DMS 273 (cell line): Measurements from ENCODE around the gene EYA2.
A peak's percentile ranks its signal among the peaks of the same experiment; 100 is the strongest.

Experiments
- DNase-seq: peaks from one replicate; lab custom pipeline; 2025; ENCODE audit not compliant: unreplicated experiment; lab: John Stamatoyannopoulos, UW

Gene EYA2

DNA sequence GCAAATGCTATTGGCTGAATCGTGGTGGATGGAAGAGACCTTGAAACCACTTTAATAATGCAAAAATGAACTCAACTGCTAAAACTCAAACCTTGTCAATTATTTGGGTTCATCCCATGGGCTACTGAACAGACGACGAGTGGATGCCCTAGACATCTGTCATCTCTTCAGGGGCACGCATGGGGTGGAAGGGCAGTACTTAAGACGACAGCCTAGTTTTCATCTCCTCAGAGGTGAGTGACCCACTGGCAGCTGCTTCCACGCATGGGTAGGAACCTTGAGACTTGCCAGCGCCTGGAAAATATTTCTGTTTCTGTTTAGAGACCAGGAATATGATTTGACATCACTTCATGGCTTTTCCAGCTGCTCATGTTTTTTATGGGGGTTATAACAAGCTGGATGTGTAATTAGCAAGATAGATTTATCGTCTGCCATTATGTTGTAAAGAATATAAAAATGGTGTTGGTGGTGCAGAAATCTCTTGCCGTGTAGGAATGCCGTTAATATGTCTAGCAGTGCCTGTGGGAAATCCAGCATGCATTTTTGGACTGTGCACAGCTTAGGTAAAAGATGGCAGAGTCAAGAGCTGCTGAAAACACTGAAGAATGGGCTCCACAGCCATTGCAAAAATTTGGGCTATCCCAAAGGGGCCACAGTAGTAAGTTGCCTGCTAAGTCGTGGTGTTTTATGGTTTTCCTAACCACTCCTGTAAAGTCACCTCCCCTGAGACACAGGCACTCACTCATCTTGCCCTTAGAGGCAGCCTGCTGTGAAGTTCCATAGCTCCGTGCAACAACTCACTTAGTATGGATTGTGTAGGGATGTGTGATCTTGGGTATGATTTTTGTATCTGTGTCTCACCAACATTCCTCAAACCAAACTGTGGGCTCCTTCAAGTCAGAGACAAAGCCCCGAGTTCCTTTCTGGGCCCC, 203.3 kb downstream of the EYA2 start:
- no peak for DNase-seq

- no peak for DNase-seq
Observed at GRCh38 chr20:47099093-47099492, 204.4 kb downstream of the EYA2 start.

DNA sequence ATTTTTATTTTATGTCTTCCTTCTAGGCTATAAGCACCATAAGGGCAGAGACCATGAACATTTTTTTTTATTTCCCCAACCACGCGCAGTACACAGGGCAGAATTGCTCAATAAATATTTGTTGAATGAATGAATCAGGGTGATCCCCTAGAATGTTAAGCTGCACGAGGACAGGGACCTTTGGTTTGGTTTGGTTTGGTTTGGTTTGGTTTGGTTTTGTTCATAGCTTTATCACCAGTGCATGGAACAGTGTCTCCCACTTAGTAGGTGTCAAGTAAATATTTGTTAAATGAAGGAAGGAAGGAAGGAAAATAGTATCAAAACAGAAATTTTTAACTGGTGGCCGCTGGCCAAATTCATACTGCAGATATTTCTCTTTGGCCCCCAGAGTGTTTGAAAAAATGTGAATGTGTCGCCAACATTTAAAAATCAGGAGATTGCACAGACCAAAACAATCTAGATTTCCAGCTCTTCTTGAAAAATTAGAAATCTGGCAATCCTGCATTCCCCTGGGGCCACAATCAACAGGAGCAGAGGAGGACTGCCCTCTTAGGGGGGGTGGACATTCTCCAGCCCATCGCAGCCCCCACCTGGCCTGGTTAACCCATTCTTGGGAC, 205.3 kb downstream of the EYA2 start:
- DNase-seq, result no peak

DNA sequence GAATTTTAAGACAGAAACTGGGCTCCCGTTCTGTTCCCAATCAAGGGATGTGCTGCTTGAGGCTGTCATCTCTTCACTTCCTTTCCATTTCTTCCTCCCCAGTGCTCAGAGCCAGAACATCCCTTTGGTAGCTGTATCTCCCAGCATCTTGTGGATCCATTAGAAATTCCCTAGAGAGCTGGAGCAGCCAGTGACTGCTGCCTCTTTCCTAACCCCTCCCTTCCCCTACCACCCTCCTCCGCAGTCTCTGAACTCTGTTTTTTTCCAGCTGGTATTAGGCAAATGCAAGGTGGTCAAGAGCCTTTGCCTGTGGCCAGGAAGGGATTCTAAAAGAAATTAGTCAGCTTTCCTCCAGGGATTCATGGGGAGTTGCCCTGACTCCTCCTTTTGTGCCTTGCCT, 208.0 kb downstream of the EYA2 start:
- no peak for DNase-seq

DNA sequence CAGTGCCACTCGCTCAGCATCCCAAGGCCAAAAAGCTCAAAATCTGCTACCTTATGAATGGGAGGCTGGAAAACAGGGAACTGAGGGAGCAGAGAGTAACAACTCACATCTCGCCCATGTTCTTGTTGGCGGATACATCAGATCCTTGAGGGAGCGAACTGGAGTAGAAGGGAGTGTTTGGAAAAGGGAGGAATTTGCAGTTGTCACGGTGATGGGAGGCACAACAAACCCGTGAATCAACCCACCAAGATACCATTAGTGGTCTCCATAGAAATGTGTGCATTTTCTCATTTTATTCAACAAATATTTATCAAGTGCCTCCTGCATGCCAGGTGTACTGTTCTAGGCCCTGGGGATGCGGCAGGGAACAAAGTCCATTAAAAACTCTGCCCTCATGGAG, 212.1 kb downstream of the EYA2 start:
- no peak for DNase-seq

DNA sequence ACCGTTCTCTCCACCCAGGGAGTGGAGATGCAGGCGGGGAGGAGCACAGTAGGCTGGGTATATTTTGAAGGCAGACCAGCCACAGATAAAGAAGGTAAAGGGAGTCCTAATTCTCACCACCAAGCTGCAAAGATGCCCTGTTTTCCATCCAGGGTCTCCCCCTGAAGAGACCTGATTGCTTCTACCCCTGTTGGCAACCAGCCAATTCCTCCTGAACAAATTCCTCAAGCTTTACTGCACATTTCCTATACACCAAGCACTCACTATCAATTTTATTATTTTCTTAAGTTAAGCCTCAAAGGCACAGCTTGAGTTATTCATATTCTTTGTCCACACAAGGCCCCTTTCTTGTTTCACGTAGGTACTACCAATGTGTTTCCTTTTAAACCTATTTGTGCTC, 214.4 kb downstream of the EYA2 start:
- no peak for DNase-seq

DNA sequence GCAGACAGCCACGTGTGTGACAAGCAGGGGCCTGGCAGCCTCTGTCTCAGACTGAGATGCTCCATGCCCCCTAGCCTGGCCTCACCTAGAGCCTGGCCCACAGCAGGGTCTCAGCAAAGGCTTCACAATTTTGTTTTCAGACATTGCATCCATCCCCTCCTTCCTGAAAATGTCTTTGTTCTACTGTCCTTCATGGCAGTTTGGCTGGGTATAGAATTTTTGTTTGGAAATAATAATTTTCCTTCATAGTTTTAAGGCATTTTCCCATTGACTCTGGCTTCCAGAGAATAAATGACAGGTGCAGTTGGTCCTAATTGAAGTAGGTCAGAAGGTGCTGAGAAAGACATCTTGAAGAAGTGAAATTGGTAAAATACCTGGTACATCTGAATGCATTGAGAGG, 216.2 kb downstream of the EYA2 start:
- DNase-seq, result no peak

GRCh38 chr20:47111576-47111975, 216.9 kb downstream of the EYA2 start:
- DNase-seq, result no peak

DNA sequence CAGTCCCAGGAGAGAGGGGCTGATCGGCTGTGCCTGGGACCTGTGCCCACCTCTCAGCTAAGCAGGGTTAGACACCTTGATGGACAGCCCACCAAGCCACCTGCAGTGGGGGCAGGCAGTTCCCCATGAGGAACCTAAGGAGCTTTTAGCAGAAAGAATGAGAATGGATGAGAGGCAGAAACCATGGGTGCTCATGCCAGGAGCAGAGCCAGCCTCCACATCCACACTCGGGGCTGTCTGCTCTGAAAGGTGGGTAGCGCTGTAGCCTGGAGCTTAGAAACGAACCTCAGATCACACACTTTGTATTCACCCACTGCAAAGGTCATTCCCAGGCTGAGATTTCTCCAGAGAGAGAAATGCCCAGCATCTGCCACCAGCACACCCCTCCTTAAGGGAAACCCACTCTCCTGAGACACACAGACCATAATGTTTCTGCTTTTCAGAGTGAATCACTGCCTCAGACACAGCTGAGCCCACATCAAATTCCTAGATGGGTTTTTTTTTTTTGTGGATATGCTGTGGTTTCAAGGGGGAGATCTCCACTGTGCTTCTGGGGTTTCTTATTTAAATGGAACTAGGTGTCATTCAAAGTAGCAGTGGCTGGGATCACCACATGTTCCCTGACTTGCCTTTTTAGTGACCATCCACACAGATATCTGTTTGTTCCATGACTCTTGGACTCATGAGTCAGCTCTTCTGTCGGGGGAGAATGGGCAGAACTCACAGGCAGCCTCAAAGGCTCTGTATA, 218.9 kb downstream of the EYA2 start:
- no peak for DNase-seq

- DNase-seq, result no peak
Observed at GRCh38 chr20:47115694-47116093, 221.1 kb downstream of the EYA2 start.

GRCh38 chr20:47117371-47117770, 222.7 kb downstream of the EYA2 start:
- no peak for DNase-seq

DNA sequence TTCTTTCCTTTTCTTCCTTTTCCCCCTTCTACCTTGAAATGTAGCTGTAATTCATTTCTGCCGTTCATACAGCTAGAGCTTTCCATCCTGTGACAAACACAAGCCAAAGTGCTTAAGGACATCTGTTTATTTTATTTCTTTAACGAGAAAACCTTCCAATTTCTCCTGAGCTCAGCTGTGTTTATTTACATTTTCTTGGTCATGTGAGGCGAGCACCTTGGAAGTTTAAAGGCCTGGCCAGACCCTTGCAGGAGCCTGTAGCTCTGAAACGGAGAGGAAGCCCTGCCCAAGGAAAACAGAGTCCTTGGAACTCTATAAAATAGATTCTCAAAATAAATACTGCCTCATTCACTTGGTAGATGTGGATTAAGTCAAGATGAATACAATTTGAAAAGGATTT, 223.1 kb downstream of the EYA2 start:
- DNase-seq, result no peak

DNA sequence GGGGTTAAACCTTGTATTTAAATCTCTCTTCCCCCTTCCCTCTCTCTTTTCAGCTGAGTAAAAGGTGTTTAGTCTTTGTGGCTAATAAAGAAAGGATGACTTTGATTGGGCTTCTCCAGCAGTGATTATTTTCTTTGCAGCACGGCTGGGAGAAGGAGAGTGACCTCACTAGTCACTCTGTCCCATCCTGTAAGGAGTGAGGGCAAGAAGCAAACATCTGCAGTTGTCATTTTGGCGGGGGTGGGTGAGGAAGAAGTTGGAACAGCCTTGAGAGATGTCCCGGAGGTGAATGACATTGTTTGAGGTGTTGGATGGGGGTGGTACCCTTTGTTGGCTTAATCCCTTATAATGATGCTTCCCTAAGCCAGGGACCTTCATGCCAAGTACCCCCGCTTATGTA, 223.6 kb downstream of the EYA2 start:
- no peak for DNase-seq

GRCh38 chr20:47118641-47119040, 224.0 kb downstream of the EYA2 start:
- DNase-seq, result no peak

DNA sequence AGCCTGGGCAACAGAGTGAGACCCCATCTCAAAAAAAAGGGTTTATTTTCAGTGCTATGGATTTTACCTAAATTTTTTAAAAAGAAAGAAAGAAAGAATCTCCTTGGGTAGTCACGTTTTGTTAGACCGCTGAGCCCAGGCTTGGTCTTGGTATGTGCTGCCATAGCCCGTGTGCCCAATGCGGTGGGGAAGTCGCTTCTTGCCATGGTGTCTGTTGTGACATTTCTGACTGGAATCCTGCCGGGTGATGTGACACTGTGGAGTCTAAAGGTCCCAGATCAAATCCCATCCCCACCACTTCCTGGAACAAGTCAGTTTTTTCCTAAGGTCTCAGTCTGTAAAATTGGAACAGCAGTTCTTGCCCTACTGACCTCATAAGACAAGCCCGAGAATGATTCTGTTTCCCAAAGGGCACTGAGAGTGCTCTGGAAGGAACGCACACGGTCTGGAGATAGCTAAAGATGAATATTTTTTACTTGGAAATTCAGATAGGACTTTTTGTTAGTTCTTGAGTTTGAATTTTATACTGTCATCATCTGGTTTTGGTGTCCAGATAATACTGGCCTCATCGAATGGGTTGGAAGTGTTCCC, 225.8 kb downstream of the EYA2 start:
- no peak for DNase-seq

- DNase-seq, result no peak
Observed at GRCh38 chr20:47122560-47122959, 227.9 kb downstream of the EYA2 start.

GRCh38 chr20:47124181-47124717, 229.6 kb downstream of the EYA2 start:
- DNase-seq, result no peak

DNA sequence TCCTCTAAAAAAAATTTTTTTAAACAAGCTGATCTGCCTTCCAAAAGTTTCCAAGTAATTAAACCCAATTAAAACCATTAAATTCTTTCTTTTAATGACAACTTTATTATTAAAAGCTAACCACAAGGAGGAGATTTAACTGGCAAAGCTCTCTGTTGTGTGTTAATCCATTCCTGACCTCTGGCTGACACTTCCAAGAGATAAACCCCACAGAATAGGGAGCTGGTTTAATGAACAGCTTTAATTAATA, 230.8 kb downstream of the EYA2 start:
- peak; percentile 67 for DNase-seq

GRCh38 chr20:47125758-47126591, 231.3 kb downstream of the EYA2 start:
- DNase-seq, result peak; percentile 82

- no peak for DNase-seq
Observed at GRCh38 chr20:47126709-47127108, 232.1 kb downstream of the EYA2 start.

- DNase-seq, result no peak
Observed at GRCh38 chr20:47127546-47127945, 232.9 kb downstream of the EYA2 start.
